Measurements from ENCODE around the gene CEMIP.
A peak's percentile ranks its signal among the peaks of the same experiment; 100 is the strongest.

Gene CEMIP

DNA sequence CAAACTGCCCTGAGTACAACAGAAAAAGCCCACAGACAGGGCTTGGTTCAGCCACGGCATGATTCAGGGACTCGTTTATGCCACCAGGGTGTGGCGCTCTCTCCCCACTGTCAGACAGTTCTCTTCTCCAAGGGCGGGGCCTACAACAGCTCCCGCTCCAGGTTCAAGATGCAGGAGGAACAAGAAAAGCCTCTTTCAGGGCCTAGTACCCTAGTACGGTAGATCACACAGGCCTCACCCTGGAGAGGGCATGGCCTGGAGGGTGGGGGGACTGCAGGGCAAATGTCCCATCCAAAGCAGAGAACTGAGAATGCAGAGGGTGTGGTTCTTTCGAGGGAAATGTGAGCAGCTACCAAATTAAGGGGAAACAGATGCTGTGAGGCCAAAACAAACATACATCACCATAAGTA is 198.5 kb downstream of the CEMIP start:
- Histone ChIP-seq H3K4me1 (ENCODE audit: control insufficient read depth, insufficient read depth, low read length, unreplicated experiment) (peaks cover 9% of the 10 kb centered on the region), H3K27ac (ENCODE audit: low read depth, low read length) (no peak overlapping the region), H3K27me3 (ENCODE audit: insufficient read depth, low read length) (no peaks in the 10 kb centered on the region), H3K36me3 (ENCODE audit: insufficient read depth, low read length) (peaks cover 18% of the 10 kb centered on the region; the same call in 1 of the 2 replicates), H3K4me3 (ENCODE audit: low read depth, low read length) (no peak overlapping the region), H2AFZ (ENCODE audit: low read length, unreplicated experiment) (no peak overlapping the region), H3K79me2 (ENCODE audit: control insufficient read depth, insufficient read depth, low read length, unreplicated experiment) (peaks cover 24% of the 10 kb centered on the region)

DNA sequence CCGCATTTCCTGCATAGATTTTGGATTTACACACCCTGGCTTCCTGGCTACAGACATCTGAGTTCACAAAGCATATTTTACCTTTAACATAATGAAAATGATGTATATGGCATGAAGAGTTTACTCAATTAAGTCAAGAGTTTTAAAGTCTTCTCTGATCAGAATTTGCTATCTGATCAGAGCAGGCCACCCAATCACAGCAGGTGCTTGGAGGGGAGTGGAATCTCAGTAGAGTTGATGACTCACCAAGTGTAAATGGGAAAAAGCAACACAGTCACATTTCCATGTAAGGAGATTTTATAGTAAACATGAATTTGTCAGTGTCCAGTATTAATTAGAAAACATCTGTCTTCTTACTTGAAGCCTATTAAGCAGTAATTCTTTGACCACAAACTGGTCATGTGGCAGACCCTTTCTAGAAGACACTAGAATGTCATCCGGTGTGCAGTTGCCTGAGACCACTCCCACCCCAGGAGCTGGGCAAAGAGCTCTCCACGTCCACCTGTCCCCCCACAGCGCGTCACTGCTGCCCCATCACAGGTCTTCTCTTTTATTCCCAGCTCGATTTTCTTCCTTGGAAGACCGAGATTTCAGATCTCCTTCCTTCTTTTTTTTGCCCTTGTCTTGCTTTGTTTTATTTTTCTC is 199.6 kb downstream of the CEMIP start:
- H3K79me2 ChIP-seq (ENCODE audit: control insufficient read depth, insufficient read depth, low read length, unreplicated experiment), result peaks cover 34% of the 10 kb centered on the region
- H3K4me1 ChIP-seq (ENCODE audit: control insufficient read depth, insufficient read depth, low read length, unreplicated experiment), result peaks cover 9% of the 10 kb centered on the region
- peaks cover 18% of the 10 kb centered on the region; the same call in 1 of the 2 replicates for H3K36me3 ChIP-seq (ENCODE audit: insufficient read depth, low read length)
- no peak overlapping the region for H3K4me3 ChIP-seq (ENCODE audit: low read depth, low read length)
- no peaks in the 10 kb centered on the region for H3K27me3 ChIP-seq (ENCODE audit: insufficient read depth, low read length)
- H2AFZ ChIP-seq (ENCODE audit: low read length, unreplicated experiment), result no peak overlapping the region
- H3K27ac ChIP-seq (ENCODE audit: low read depth, low read length), result 0 out of 2 replicates have a peak overlapping the region, but pooled peaks have one; percentile 3

DNA sequence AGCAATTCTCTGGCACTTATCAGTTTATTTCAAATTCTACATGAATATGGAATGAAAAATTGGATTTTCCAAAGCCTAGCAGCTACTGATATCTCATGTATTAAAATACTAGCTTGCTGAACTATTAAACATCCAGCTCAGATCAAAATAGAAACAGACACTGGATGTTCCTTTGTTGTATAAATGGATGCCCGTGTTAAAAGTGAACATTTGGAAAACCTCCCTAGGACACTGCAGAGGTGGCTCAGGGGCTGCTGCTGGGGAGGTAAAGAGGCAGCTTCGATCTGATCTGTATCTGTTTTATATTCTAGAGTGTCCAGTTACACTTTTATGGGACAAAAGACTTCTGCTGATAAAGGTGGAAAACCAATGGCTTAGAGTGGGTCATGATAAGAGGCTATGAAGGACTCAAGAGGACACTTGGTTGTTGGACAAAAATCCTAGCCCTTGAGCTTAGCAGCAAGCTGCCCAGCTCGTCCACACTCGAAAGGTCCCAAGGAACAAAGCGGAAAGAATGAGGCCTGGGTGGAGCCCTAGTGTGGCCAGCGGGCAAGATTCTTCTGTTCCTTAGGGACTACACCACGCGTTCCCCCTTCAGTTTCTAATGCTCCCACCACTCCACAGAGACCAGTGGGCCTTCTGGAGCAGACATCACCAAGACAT is 200.5 kb downstream of the CEMIP start:
- Histone ChIP-seq H3K27ac (ENCODE audit: low read depth, low read length) (no peak overlapping the region), H3K27me3 (ENCODE audit: insufficient read depth, low read length) (no peaks in the 10 kb centered on the region), H3K4me3 (ENCODE audit: low read depth, low read length) (no peak overlapping the region), H3K4me1 (ENCODE audit: control insufficient read depth, insufficient read depth, low read length, unreplicated experiment) (peaks cover 9% of the 10 kb centered on the region), H3K36me3 (ENCODE audit: insufficient read depth, low read length) (peaks cover 18% of the 10 kb centered on the region; the same call in 1 of the 2 replicates), H2AFZ (ENCODE audit: low read length, unreplicated experiment) (no peak overlapping the region), H3K79me2 (ENCODE audit: control insufficient read depth, insufficient read depth, low read length, unreplicated experiment) (peaks cover 39% of the 10 kb centered on the region)

DNA sequence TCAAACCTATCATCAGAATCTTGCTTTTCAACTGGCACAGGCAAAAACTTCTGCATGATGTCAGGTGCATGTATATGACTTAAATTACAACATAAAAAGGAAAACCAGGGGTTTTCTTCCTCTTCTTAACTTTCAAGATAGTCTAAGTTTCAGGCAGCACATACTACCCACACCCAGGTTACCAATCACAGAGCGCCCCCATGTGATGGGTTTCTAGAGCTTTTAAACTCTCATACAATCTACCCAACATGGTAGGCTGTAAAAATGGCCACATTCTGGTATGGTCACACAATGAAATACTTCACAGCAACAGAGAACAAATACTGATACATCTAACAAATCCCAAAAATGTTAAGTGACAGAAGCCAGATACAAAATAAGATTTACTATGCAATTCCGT is 203.0 kb downstream of the CEMIP start:
- H2AFZ ChIP-seq (ENCODE audit: low read length, unreplicated experiment), result no peak overlapping the region
- H3K4me1 ChIP-seq (ENCODE audit: control insufficient read depth, insufficient read depth, low read length, unreplicated experiment), result peaks cover 21% of the 10 kb centered on the region
- H3K27me3 ChIP-seq (ENCODE audit: insufficient read depth, low read length), result no peaks in the 10 kb centered on the region
- peaks cover 18% of the 10 kb centered on the region; the same call in 1 of the 2 replicates for H3K36me3 ChIP-seq (ENCODE audit: insufficient read depth, low read length)
- H3K79me2 ChIP-seq (ENCODE audit: control insufficient read depth, insufficient read depth, low read length, unreplicated experiment), result peaks cover 59% of the 10 kb centered on the region
- no peak overlapping the region for H3K27ac ChIP-seq (ENCODE audit: low read depth, low read length)
- no peak overlapping the region for H3K4me3 ChIP-seq (ENCODE audit: low read depth, low read length)

DNA sequence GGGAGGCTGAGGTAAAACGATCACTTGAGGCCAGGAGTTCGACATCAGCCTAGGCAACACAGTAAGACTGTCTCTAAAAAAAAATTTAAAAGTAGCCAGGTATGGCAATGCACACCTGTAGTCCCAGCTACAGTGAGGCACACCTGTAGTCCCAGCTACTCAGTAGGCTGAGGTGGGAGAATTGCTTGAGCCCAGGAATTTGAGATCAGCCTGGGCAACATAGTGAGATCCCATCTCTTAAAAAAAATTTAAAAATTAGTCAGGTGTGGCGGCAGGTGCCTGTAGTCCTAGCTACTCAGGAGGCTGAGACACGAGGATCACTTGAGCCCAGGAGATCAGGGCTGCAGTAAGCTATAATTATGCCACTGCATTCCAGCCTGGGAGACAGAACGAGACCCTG is 203.7 kb downstream of the CEMIP start:
- peaks cover 21% of the 10 kb centered on the region for H3K4me1 ChIP-seq (ENCODE audit: control insufficient read depth, insufficient read depth, low read length, unreplicated experiment)
- no peak overlapping the region for H2AFZ ChIP-seq (ENCODE audit: low read length, unreplicated experiment)
- H3K27me3 ChIP-seq (ENCODE audit: insufficient read depth, low read length), result no peaks in the 10 kb centered on the region
- no peak overlapping the region for H3K4me3 ChIP-seq (ENCODE audit: low read depth, low read length)
- H3K79me2 ChIP-seq (ENCODE audit: control insufficient read depth, insufficient read depth, low read length, unreplicated experiment), result peaks cover 64% of the 10 kb centered on the region
- H3K27ac ChIP-seq (ENCODE audit: low read depth, low read length), result no peak overlapping the region
- H3K36me3 ChIP-seq (ENCODE audit: insufficient read depth, low read length), result peaks cover 18% of the 10 kb centered on the region; the same call in 1 of the 2 replicates

DNA sequence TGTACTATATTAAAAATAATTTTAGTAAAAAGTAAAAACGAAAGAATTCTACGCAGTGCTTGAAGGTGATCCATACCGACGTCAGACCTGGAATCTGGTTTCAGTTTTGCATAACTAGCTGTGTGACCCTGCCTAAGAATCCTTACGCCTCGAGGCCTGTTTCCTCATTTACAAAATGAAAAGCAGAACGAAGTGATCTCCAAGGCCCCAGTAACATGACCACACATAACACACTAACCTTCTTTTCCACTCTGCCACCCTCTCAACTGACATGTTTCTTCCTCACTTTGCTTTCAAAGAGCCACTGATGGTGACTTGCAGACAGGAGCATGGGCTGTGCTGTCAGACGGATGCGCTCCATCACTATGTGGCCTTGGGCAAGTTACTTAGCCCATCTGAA is 205.7 kb downstream of the CEMIP start:
- Histone ChIP-seq H3K27me3 (ENCODE audit: insufficient read depth, low read length) (no peaks in the 10 kb centered on the region), H3K4me3 (ENCODE audit: low read depth, low read length) (peak overlapping the region; percentile 60), H3K27ac (ENCODE audit: low read depth, low read length) (peak overlapping the region; percentile 49; the same call in 1 of the 2 replicates), H3K36me3 (ENCODE audit: insufficient read depth, low read length) (0 out of 2 replicates have a peak, but pooled peaks cover 5% of the 10 kb centered on the region), H3K79me2 (ENCODE audit: control insufficient read depth, insufficient read depth, low read length, unreplicated experiment) (peaks cover 76% of the 10 kb centered on the region), H2AFZ (ENCODE audit: low read length, unreplicated experiment) (no peak overlapping the region), H3K4me1 (ENCODE audit: control insufficient read depth, insufficient read depth, low read length, unreplicated experiment) (peaks cover 20% of the 10 kb centered on the region)

DNA sequence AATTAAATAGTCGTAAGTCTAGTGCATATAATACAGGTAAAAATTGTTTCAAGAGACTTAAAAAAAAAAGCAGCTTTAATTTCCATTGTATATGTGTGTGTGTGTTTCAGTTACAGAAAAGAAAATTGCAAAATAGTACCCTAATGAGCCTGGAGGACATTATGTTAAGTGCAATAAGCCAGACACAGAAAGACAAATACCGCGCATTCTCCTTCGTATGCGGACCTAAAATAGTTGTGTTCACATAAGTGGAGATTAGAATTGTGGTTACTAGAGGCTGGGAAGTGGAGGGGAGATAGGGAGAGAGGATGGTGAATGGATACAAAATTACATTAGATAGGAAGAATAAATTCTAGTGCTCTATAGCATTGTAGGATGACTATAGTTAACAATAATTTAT is 206.8 kb downstream of the CEMIP start:
- Histone ChIP-seq H3K27ac (ENCODE audit: low read depth, low read length) (no peak overlapping the region), H3K27me3 (ENCODE audit: insufficient read depth, low read length) (no peaks in the 10 kb centered on the region), H3K36me3 (ENCODE audit: insufficient read depth, low read length) (no peaks in the 10 kb centered on the region), H2AFZ (ENCODE audit: low read length, unreplicated experiment) (no peak overlapping the region), H3K4me1 (ENCODE audit: control insufficient read depth, insufficient read depth, low read length, unreplicated experiment) (peaks cover 29% of the 10 kb centered on the region), H3K4me3 (ENCODE audit: low read depth, low read length) (no peak overlapping the region), H3K79me2 (ENCODE audit: control insufficient read depth, insufficient read depth, low read length, unreplicated experiment) (peaks cover 72% of the 10 kb centered on the region)

DNA sequence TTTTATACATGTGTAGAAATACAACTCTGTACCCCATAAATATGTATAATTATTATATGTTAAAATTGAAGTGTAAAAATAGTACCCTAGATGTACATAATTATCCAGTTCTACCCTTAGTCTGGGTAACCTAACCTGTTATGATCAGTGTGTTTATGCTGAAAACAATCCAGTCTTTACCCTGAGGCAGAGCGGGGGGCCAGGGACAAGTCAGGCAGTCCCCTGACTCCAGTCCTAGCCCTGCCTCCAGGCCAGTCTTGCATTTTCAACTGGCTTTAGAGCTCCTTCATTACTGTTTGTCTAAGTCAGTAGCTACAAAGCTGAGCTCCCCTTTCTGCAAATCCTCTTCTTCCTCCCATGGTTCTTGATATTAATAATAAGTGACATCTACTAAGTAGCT is 207.3 kb downstream of the CEMIP start:
- no peaks in the 10 kb centered on the region for H3K36me3 ChIP-seq (ENCODE audit: insufficient read depth, low read length)
- no peaks in the 10 kb centered on the region for H3K27me3 ChIP-seq (ENCODE audit: insufficient read depth, low read length)
- peaks cover 72% of the 10 kb centered on the region for H3K79me2 ChIP-seq (ENCODE audit: control insufficient read depth, insufficient read depth, low read length, unreplicated experiment)
- no peak overlapping the region for H2AFZ ChIP-seq (ENCODE audit: low read length, unreplicated experiment)
- H3K4me3 ChIP-seq (ENCODE audit: low read depth, low read length), result 0 out of 2 replicates have a peak overlapping the region, but pooled peaks have one; percentile 11
- no peak overlapping the region for H3K27ac ChIP-seq (ENCODE audit: low read depth, low read length)
- peaks cover 34% of the 10 kb centered on the region for H3K4me1 ChIP-seq (ENCODE audit: control insufficient read depth, insufficient read depth, low read length, unreplicated experiment)

DNA sequence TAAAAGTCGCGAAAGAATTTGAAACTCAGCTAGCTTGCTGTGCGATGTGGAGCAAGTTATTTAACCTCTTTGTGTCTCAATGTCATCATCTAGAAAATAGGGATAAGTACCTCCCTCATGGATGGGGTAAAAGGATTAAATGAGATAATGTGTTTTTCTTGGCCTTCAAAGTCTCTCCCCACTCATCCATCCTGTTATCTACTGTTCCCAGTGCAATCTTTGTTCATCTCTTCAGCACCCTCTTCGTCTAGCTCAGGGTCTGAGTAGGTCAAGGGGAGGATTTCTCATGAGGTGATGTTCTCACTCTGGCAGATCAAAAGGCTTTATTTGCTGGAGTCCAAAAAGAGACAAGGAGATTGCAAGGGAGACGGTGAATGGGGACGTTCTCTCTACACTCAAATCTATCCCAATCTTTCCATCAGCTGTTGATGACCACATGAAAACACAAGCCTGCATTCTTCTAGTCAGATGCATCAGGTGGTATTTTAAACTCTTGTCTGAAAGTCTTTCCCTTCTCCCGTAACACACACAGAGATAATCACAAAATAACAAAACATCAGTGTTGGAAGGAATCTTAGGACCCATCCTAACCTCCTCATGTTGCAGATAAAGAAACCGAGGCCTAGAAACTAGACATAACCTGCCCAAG is 209.1 kb downstream of the CEMIP start:
- Histone ChIP-seq H2AFZ (ENCODE audit: low read length, unreplicated experiment) (no peak overlapping the region), H3K4me1 (ENCODE audit: control insufficient read depth, insufficient read depth, low read length, unreplicated experiment) (peaks cover 46% of the 10 kb centered on the region), H3K79me2 (ENCODE audit: control insufficient read depth, insufficient read depth, low read length, unreplicated experiment) (peaks cover 58% of the 10 kb centered on the region), H3K27me3 (ENCODE audit: insufficient read depth, low read length) (no peaks in the 10 kb centered on the region), H3K36me3 (ENCODE audit: insufficient read depth, low read length) (no peaks in the 10 kb centered on the region), H3K27ac (ENCODE audit: low read depth, low read length) (no peak overlapping the region), H3K4me3 (ENCODE audit: low read depth, low read length) (peak overlapping the region; percentile 85)

DNA sequence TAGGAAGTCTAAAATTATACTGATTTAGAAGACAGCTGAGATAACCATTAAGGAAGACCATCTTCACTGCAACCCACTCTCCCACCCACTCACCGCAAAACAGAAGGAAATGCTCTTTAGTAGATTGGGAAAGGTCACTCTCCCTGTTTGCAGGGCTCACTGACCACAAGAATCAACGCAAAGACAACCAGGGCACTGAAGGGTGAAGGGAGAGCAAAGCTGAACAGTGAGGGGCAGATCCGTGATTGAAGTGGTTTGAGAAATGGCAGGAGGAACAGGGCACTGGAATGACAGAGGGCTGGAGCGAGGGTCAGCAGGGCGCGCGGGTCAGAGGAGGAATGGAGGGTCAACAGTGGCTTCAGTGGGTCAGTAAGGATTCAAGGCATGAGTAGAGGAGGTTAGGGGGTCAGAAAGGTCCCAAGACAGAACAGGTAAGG is 209.9 kb downstream of the CEMIP start:
- Histone ChIP-seq H3K79me2 (ENCODE audit: control insufficient read depth, insufficient read depth, low read length, unreplicated experiment) (peaks cover 52% of the 10 kb centered on the region), H3K36me3 (ENCODE audit: insufficient read depth, low read length) (no peaks in the 10 kb centered on the region), H3K27ac (ENCODE audit: low read depth, low read length) (peak overlapping the region; percentile 14; the same call in 1 of the 2 replicates), H3K27me3 (ENCODE audit: insufficient read depth, low read length) (no peaks in the 10 kb centered on the region), H3K4me3 (ENCODE audit: low read depth, low read length) (peak overlapping the region; percentile 85), H2AFZ (ENCODE audit: low read length, unreplicated experiment) (peak overlapping the region; percentile 79), H3K4me1 (ENCODE audit: control insufficient read depth, insufficient read depth, low read length, unreplicated experiment) (peaks cover 46% of the 10 kb centered on the region)
